Middle frontal gyrus (tissue), 1 donor: ENCODE measurements around the gene MCRIP2.

Experiments used
- DNase-seq: peaks from one replicate; pipeline ENCODE4 v3.0.0-alpha.2; 2015; ENCODE audit warnings: low spot score; ENCODE audit errors: extremely low spot score

The MCRIP2 gene

GRCh38 chr16:695355-696089 lies 53.9 kb downstream of the MCRIP2 start:
- DNase-seq = no peak
